KOPT-K1 (cell line): ENCODE results near the gene SPON2.

Source experiments
- H3K27ac ChIP-seq: fragments of 200-600 bp; sonication (generic); 2 replicates; pipeline ENCODE4 v1.5.1; 2016; ENCODE audit warnings: antibody characterized with exemption, mild to moderate bottlenecking, low read depth, low read length; ENCODE audit not compliant: poor library complexity, severe bottlenecking
- H3K36me3 ChIP-seq: fragments of 200-600 bp; sonication (generic); 2 replicates; pipeline ENCODE4 v1.5.1; 2017; ENCODE audit warnings: antibody characterized with exemption, mild to moderate bottlenecking, low read length, moderate library complexity; ENCODE audit not compliant: insufficient read depth
- H3K9me3 ChIP-seq: fragments of 200-600 bp; sonication (generic); 2 replicates; pipeline ENCODE4 v1.5.1; 2017; ENCODE audit warnings: antibody characterized with exemption, low read length, mild to moderate bottlenecking; ENCODE audit not compliant: insufficient read depth, poor library complexity, severe bottlenecking

The SPON2 gene

GRCh38 chr4:1172228-1172851 lies at the start of gene SPON2:
SPON2 (minus strand) TSS chr4:1172583.
- Histone ChIP-seq H3K36me3 (no peaks in the 10 kb centered on the region), H3K27ac (no peak within 1 kb of the TSS)

GRCh38 chr4:1221155-1221870 lies 48.9 kb upstream of the SPON2 start:
- no peak overlapping the region for H3K27ac ChIP-seq
- H3K9me3 ChIP-seq: peaks cover 53% of the 10 kb centered on the region
- H3K36me3 ChIP-seq: peaks cover 88% of the 10 kb centered on the region

More at GRCh38 chr4:1172228-1172851, at the start of gene SPON2:
- H3K9me3 ChIP-seq: no peaks in the 10 kb centered on the region

GRCh38 chr4:1220566-1220965 lies 48.2 kb upstream of the SPON2 start:
- Histone ChIP-seq H3K27ac (no peak overlapping the region), H3K9me3 (peaks cover 53% of the 10 kb centered on the region), H3K36me3 (peaks cover 88% of the 10 kb centered on the region)

GRCh38 chr4:1219566-1219950 lies 47.2 kb upstream of the SPON2 start:
- H3K36me3 ChIP-seq: peaks cover 88% of the 10 kb centered on the region
- H3K9me3 ChIP-seq: peaks cover 53% of the 10 kb centered on the region
- H3K27ac ChIP-seq: no peak overlapping the region

- no peak overlapping the region for H3K27ac ChIP-seq
- peaks cover 88% of the 10 kb centered on the region for H3K36me3 ChIP-seq
- peaks cover 52% of the 10 kb centered on the region for H3K9me3 ChIP-seq
These were observed 46.5 kb upstream of the SPON2 start for GRCh38 chr4:1218634-1219565.

GRCh38 chr4:1217366-1217765 lies 45.0 kb upstream of the SPON2 start:
- Histone ChIP-seq H3K36me3 (peaks cover 88% of the 10 kb centered on the region), H3K27ac (peak overlapping the region; percentile 94)

GRCh38 chr4:1216869-1217294 lies 44.5 kb upstream of the SPON2 start:
- Histone ChIP-seq H3K36me3 (peaks cover 88% of the 10 kb centered on the region), H3K9me3 (peaks cover 39% of the 10 kb centered on the region), H3K27ac (peak overlapping the region; percentile 94)

More at GRCh38 chr4:1217366-1217765, 45.0 kb upstream of the SPON2 start:
- peaks cover 40% of the 10 kb centered on the region for H3K9me3 ChIP-seq

GRCh38 chr4:1216076-1216614 lies 43.8 kb upstream of the SPON2 start:
- peaks cover 31% of the 10 kb centered on the region for H3K9me3 ChIP-seq
- H3K27ac ChIP-seq: peak overlapping the region; percentile 94
- H3K36me3 ChIP-seq: peaks cover 88% of the 10 kb centered on the region

GRCh38 chr4:1215141-1216075 lies 43.0 kb upstream of the SPON2 start:
- Histone ChIP-seq H3K9me3 (peaks cover 24% of the 10 kb centered on the region), H3K27ac (peak overlapping the region; percentile 94), H3K36me3 (peaks cover 88% of the 10 kb centered on the region)

GRCh38 chr4:1214101-1215095 lies 42.0 kb upstream of the SPON2 start:
- Histone ChIP-seq H3K36me3 (peaks cover 88% of the 10 kb centered on the region), H3K27ac (peak overlapping the region; percentile 94), H3K9me3 (peaks cover 15% of the 10 kb centered on the region)

- Histone ChIP-seq H3K36me3 (peaks cover 88% of the 10 kb centered on the region), H3K9me3 (peaks cover 5% of the 10 kb centered on the region), H3K27ac (no peak overlapping the region)
These were observed 41.1 kb upstream of the SPON2 start for GRCh38 chr4:1213336-1213995.

- H3K27ac ChIP-seq: no peak overlapping the region
- no peaks in the 10 kb centered on the region for H3K9me3 ChIP-seq
- peaks cover 87% of the 10 kb centered on the region for H3K36me3 ChIP-seq
These were observed 40.4 kb upstream of the SPON2 start for GRCh38 chr4:1212546-1213335.
